C4-2B (cell line): ENCODE data around the gene SYT5.

ENCODE experiments used
- CTCF ChIP-seq: fragments of 450-650 bp; conservative IDR thresholded peaks from 2 replicates; pipeline ENCODE4 v1.5.1; 2017; ENCODE audit warnings: mild to moderate bottlenecking
- ZFX ChIP-seq: fragments of 450-650 bp; IDR thresholded peaks from 2 replicates; pipeline ENCODE4 v1.6.1; 2017

DNA sequence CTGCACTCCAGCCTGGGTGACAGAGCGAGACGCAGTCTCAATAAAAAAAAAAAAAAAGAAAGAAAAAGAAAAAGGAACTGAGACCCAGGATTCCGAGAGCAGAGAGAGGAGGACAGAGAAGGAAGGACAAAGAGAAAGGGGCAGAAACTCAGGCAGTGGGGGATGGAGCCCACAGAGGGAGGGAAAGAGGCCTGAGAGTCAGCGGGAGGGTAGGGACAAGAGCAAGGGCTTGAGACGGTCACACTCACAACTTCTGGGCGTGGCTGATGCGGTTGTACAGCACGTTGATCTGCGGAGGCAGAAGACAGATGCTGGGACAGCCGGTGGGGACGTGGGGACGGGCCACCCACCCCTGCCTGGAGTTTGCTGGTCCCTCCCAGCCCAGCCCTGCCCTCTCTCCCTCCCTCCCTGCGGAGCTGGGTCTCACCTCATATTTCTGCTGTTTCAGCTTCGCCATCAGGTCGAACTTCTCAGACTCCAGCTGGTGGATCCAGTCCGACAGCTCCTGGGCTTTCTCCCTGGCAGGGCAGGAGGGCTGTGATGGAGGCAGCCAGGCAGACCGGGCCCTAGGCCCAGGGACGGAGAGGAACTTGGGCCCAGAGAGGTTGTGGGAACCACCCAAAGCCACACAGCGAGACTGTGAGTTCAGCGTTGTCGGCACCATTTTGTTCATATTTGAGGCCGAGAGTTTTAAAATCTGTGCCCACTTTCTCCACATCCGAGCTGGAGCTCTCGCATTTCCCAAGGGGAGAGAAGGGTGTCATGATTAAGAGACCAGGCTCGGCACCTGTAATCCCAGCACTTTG lies 46.2 kb downstream of the SYT5 start:
- TF ChIP-seq CTCF (no peak), ZFX (no peak)
